C4-2B (cell line): ENCODE data around the gene GNA15.

Source experiments
- H3K27ac ChIP-seq: fragments of 450-650 bp; 2 replicates; pipeline ENCODE4 v1.5.1; 2017
- ZFX ChIP-seq: fragments of 450-650 bp; IDR thresholded peaks from 2 replicates; pipeline ENCODE4 v1.6.1; 2017
- TF ChIP-seq, protein P1 (sequence below): fragments of 450-650 bp; conservative IDR thresholded peaks from 2 replicates; pipeline ENCODE4 v1.5.1; 2017; ENCODE audit warnings: mild to moderate bottlenecking

The GNA15 gene

DNA sequence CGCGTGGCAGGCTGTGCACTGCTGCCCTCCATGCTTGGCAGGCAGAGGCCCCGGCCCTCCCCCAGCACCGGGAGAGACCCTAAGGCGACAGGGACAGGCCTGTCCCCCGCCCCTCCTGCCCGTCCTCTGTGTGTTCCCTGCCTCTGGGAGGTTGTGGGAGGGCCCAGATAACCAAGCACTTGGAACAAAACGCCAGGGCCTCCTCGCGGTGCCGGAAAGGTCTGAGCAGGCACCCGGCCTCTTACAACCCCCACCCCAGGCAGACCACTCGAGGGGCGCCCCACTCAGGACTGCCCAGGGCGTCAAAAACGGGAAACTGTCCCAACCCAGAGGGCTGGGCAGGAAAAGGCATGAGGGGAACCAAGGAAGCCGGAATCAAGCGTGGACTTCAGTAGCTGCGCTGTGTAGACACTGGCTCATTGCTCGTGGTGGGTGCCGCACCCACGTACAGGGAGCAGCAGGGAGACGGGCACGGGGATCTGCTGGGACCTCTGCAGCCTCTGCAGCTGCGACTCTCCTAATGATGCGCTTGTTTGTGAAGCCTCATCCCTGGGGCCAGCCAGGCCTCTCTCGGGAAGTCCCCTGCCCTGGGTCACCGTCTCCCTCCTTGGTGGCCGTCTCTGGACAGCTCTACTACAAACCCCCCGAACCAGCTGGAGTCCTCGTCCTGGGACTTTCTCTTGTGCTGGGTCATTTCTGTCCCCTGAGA lies 21.7 kb upstream of the GNA15 start:
- H3K27ac ChIP-seq, result no peak overlapping the region
- TF ChIP-seq, protein P1, sequence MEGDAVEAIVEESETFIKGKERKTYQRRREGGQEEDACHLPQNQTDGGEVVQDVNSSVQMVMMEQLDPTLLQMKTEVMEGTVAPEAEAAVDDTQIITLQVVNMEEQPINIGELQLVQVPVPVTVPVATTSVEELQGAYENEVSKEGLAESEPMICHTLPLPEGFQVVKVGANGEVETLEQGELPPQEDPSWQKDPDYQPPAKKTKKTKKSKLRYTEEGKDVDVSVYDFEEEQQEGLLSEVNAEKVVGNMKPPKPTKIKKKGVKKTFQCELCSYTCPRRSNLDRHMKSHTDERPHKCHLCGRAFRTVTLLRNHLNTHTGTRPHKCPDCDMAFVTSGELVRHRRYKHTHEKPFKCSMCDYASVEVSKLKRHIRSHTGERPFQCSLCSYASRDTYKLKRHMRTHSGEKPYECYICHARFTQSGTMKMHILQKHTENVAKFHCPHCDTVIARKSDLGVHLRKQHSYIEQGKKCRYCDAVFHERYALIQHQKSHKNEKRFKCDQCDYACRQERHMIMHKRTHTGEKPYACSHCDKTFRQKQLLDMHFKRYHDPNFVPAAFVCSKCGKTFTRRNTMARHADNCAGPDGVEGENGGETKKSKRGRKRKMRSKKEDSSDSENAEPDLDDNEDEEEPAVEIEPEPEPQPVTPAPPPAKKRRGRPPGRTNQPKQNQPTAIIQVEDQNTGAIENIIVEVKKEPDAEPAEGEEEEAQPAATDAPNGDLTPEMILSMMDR, result no peak
- no peak for TF ChIP-seq ZFX

DNA sequence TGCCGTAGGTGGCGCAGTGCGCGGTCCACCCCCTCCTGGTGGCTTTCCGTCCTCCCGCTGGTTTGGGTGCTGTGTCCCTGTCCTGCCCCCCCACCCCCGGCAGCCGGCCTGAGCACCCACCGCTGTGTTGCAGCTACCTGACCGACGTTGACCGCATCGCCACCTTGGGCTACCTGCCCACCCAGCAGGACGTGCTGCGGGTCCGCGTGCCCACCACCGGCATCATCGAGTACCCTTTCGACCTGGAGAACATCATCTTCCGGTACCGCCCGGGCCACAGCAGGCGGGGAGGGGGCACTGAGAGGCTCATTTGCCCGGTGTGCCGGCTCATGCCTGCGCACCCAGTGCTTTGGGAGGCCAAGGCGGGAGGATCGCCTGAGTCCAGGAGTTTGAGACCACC lies 21.0 kb upstream of the GNA15 start:
- no peak for TF ChIP-seq ZFX
- TF ChIP-seq, protein P1, result no peak
- no peak overlapping the region for H3K27ac ChIP-seq

DNA sequence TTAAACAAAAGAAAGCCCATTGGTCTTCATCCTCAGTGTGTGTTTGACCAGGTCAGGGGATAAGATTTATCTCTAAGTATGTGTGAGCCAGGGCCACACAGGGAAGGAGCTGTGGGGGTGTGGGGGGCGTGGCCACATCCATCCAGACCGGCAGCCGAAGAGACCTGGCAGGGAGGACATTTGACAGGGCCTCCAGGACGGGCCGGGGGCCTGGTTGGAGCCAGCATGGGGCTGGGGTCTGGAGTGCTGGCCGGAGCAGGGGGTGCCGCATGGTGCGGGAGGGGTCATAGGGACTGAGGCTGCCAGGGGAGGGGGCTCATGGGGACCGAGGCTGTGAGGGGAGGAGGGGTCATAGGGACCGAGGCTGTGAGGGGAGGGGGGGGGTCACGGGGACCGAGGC lies 20.4 kb upstream of the GNA15 start:
- TF ChIP-seq ZFX, result no peak
- TF ChIP-seq, protein P1, result no peak
- H3K27ac ChIP-seq, result no peak overlapping the region

DNA sequence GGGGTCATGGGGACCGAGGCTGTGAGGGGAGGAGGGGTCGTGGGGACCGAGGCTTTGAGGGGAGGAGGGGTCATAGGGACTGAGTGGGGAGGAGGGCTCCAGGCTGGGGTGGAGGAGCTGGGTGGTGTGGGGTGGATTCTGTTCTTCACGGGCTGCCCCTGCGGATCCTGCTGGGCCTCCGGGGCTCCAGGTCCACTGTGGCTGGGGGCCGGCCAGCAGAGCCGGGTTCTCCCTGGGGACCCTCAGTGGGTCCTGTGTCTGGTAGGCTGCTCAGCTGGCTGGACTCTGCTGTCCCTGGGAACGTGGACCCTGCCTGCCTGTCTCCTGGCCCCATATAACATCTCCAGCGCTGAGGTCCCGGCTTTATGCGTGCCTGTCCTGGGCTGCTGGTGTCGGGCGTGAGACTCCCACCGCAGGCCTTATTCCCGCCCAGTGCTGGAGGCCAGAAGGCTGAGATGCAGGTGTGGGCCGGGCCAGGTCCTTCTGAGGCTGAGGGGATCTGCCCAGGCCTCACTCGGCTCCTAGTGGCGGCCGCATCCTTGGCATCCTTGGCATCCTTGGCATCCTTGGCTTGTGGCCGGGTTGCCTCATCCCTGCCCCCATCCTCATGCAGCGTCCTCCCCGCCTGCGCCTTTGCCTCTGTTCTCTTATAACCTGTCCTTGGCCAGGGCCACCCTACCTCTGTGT lies 19.8 kb upstream of the GNA15 start:
- no peak for TF ChIP-seq ZFX
- TF ChIP-seq, protein P1, result no peak

DNA sequence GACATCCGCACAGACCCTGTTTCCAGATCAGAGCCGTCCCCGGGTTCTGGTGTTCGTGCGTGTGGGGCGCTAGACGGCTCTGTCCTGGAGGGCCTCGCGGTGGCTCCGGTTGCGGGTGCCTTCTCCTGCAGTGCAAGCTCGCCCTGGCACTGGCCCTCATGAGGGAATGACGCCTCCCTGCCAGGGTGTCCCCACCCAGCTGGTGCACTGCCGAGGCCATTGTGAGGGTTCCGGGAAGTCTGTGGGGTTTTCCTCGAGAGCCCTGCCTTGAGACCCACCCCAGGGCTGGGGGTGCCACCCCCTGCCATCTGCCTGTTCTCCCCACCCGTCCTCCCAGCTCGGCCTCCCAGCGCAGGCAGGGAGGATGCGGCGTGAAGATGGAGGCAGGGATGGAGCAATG lies 19.2 kb upstream of the GNA15 start:
- TF ChIP-seq ZFX, result no peak
- TF ChIP-seq, protein P1, result no peak
- H3K27ac ChIP-seq, result no peak overlapping the region

More for the DNA sequence above, 19.8 kb upstream of the GNA15 start:
- H3K27ac ChIP-seq, result no peak overlapping the region

DNA sequence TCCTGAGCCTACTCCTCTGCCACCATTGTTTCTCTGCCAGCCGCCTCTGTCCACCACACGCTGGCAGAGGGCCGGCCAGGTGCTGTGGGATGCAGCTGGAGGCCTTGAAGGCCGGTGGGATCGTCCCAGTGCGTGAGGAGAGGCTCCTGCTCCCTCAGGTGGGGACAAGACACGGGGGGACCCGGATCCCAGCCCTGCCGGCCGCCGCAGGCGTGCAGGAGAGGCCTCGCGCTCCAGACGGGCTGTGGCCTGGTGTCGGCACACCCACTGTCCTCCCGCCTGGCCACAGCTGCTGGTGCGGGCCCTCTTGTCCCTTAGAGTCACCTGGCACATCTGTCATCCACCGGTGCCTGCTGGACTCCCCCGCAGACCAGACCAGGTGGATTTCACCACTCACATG lies 18.1 kb upstream of the GNA15 start:
- TF ChIP-seq, protein P1, result no peak
- no peak for TF ChIP-seq ZFX

More for the DNA sequence above, 18.1 kb upstream of the GNA15 start:
- no peak overlapping the region for H3K27ac ChIP-seq
